Stomach smooth muscle (tissue), 2 donors: ENCODE data around the gene RNF130.

Experiments
- H3K27ac ChIP-seq: one replicate; pipeline ENCODE4 v1.7.0; 2013; ENCODE audit warnings: mild to moderate bottlenecking, low read length, inconsistent platforms
- H3K27me3 ChIP-seq, 2 donors: one replicate each; pipeline ENCODE4 v1.7.0; 2013; ENCODE audit warnings: low read length in 2 of 2; ENCODE audit not compliant: insufficient read depth in 2 of 2, control insufficient read depth in 1 of 2
- H3K36me3 ChIP-seq, 2 donors: one replicate each; pipeline ENCODE4 v1.7.0; 2013; ENCODE audit warnings: low read length in 2 of 2; ENCODE audit not compliant: control insufficient read depth in 2 of 2, insufficient read depth in 2 of 2
- H3K4me1 ChIP-seq: one replicate; pipeline ENCODE4 v1.7.0; 2013; ENCODE audit warnings: low read length; ENCODE audit not compliant: control insufficient read depth, insufficient read depth
- H3K4me3 ChIP-seq, 2 donors: one replicate each; pipeline ENCODE4 v1.7.0; 2013; ENCODE audit warnings: low read length in 2 of 2
- H3K9ac ChIP-seq, 2 donors: one replicate each; pipeline ENCODE4 v1.7.0; 2013; ENCODE audit warnings: low read length in 2 of 2, mild to moderate bottlenecking in 1 of 2
- H3K9me3 ChIP-seq, 2 donors: one replicate each; pipeline ENCODE4 v1.7.0; 2013; ENCODE audit warnings: low read length in 2 of 2; ENCODE audit not compliant: control insufficient read depth in 2 of 2
- donor health status: healthy.
- donor health status: Pancreatic carcinoma.

The RNF130 gene

DNA sequence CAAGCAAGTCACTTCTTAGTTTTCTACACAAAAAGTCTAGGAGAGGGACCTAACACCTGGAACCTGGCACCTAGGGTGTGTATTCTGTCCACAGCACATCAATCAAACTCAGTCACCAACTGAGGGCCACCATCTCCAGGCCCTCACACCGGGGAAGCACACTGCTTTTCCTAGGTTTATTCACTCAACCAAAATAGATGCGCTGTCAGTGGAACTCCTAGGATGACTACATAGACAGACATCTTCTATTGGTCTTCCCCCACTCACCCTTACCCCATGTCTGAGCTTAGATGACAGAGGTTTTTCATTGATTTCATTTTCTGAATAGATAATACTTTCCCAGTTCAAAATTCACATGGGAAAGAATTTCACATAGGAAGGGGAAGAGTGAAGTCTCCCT, 59.2 kb downstream of the RNF130 start:
- Histone ChIP-seq H3K9ac (no peak overlapping the region), H3K4me1 (peaks cover 4% of the 10 kb centered on the region), H3K36me3 (peaks cover 6 to 10% of the 10 kb centered on the region in 2 donors), H3K27me3 (no peaks in the 10 kb centered on the region), H3K27ac (no peak overlapping the region), H3K9me3 (no peaks in the 10 kb centered on the region), H3K4me3 (no peak overlapping the region)

- Histone ChIP-seq H3K27me3 (no peaks in the 10 kb centered on the region), H3K36me3 (peaks cover 6 to 10% of the 10 kb centered on the region in 2 donors), H3K9me3 (no peaks in the 10 kb centered on the region), H3K4me3 (no peak overlapping the region), H3K9ac (no peak overlapping the region), H3K27ac (no peak overlapping the region), H3K4me1 (peaks cover 4% of the 10 kb centered on the region)
Measured at GRCh38 chr5:180010636-180011035, 60.9 kb downstream of the RNF130 start.

GRCh38 chr5:180009581-180009980, 62.0 kb downstream of the RNF130 start:
- H3K36me3 ChIP-seq: peaks cover 6 to 10% of the 10 kb centered on the region in 2 donors
- no peak overlapping the region for H3K9ac ChIP-seq
- no peaks in the 10 kb centered on the region for H3K9me3 ChIP-seq
- peaks cover 4% of the 10 kb centered on the region for H3K4me1 ChIP-seq
- H3K27me3 ChIP-seq: no peaks in the 10 kb centered on the region
- no peak overlapping the region for H3K27ac ChIP-seq
- no peak overlapping the region for H3K4me3 ChIP-seq

DNA sequence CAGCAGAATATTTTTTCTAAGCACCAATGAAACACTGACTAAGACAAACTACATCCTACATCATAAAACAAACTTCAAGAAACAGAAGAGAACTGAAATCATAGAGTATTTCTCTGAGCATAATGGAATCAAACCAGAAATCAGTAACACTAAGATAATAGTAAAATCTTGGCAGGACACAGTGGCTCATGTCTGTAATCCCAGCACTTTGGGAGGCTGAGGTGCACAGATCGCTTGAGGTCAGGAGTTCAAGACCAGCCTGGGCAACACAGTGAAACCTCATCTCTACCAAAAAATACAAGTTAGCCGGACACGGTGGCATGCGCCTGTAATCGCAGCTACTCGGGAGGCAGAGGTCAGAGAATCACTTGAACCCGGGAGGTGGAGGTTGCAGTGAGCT, 63.1 kb downstream of the RNF130 start:
- no peak overlapping the region for H3K27ac ChIP-seq

DNA sequence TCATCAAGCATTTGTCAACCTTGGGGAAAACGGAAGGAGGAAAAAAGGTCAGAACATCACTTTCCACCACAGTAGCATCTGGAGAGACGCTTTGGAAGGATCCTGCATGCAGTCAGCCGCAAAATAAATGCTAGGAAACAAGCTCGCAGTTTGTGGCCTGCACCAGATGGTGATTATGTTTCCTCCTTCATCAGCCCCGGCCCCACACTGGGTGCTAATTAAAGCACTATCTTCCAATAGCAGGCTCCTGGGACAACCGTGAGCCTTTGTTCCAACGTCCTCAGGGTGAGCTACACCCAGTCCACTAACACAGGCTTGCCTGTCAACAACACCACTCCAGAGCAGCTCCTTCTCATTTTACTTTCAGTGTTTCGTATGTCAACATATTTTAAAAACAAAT, 64.0 kb downstream of the RNF130 start:
- Histone ChIP-seq H3K36me3 (peaks cover 6 to 10% of the 10 kb centered on the region in 2 donors), H3K4me3 (no peak overlapping the region), H3K9me3 (no peaks in the 10 kb centered on the region), H3K9ac (no peak overlapping the region), H3K27ac (no peak overlapping the region), H3K27me3 (no peaks in the 10 kb centered on the region), H3K4me1 (peaks cover 4% of the 10 kb centered on the region)

More for the DNA sequence above, 63.1 kb downstream of the RNF130 start:
- Histone ChIP-seq H3K9ac (no peak overlapping the region), H3K4me3 (no peak overlapping the region), H3K4me1 (peaks cover 4% of the 10 kb centered on the region), H3K9me3 (no peaks in the 10 kb centered on the region), H3K36me3 (peaks cover 6 to 10% of the 10 kb centered on the region in 2 donors), H3K27me3 (no peaks in the 10 kb centered on the region)

DNA sequence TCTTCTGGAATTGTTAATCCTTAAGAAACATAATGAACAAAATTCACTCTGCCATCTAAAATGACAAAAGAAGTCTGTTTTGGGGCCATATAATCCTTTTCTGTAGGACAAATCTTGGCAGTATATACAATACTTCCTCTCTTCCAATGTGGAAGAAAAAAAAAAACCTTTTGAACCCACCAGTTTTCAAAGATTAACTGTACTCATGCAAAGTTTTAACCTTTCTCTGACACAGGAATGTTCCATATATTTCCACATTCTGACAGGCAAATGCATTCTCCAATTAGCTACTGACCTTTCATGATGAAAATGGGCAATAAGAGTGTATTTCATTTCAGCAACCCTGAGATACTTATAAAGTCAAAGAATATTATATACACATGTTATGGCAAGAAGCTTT, 65.4 kb downstream of the RNF130 start:
- H3K4me1 ChIP-seq: peaks cover 4% of the 10 kb centered on the region
- no peak overlapping the region for H3K27ac ChIP-seq
- no peak overlapping the region for H3K9ac ChIP-seq
- H3K36me3 ChIP-seq: peaks cover 7 to 14% of the 10 kb centered on the region in 2 donors
- no peaks in the 10 kb centered on the region for H3K9me3 ChIP-seq
- no peaks in the 10 kb centered on the region for H3K27me3 ChIP-seq
- no peak overlapping the region for H3K4me3 ChIP-seq

GRCh38 chr5:180003127-180003526, 68.4 kb downstream of the RNF130 start:
- H3K9me3 ChIP-seq: no peaks in the 10 kb centered on the region
- H3K27me3 ChIP-seq: no peaks in the 10 kb centered on the region
- H3K9ac ChIP-seq: no peak overlapping the region
- H3K36me3 ChIP-seq: peaks cover 9 to 12% of the 10 kb centered on the region in 2 donors
- H3K27ac ChIP-seq: no peak overlapping the region
- H3K4me1 ChIP-seq: peaks cover 4% of the 10 kb centered on the region
- H3K4me3 ChIP-seq: no peak overlapping the region

GRCh38 chr5:180001742-180002141, 69.8 kb downstream of the RNF130 start:
- Histone ChIP-seq H3K27ac (no peak overlapping the region), H3K4me3 (no peak overlapping the region), H3K9ac (no peak overlapping the region), H3K4me1 (no peaks in the 10 kb centered on the region), H3K9me3 (no peaks in the 10 kb centered on the region), H3K27me3 (no peaks in the 10 kb centered on the region), H3K36me3 (peaks cover 9 to 12% of the 10 kb centered on the region in 2 donors)

GRCh38 chr5:180001136-180001535, 70.4 kb downstream of the RNF130 start:
- Histone ChIP-seq H3K27me3 (no peaks in the 10 kb centered on the region), H3K4me1 (no peaks in the 10 kb centered on the region), H3K9ac (no peak overlapping the region), H3K9me3 (no peaks in the 10 kb centered on the region), H3K27ac (no peak overlapping the region), H3K4me3 (no peak overlapping the region), H3K36me3 (peaks cover 9 to 12% of the 10 kb centered on the region in 2 donors)

DNA sequence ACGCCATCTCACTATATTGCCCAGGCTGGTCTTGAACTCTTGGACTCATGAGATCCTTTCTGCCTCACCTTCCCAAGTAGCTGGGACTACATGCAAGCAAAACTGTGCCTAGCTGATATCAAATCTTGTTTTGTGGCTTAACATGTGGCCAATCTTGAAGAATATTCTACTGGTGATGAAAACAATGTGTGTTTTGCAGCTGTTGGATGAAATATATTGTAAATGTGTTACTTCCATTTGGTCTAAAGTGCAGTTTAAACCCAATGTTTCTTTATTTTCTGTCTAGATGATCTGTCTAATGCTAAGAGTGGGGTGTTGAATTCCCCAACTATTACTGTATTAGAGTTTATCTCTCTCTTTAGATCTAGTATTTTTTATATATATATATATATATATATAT, 73.1 kb downstream of the RNF130 start:
- no peaks in the 10 kb centered on the region for H3K9me3 ChIP-seq

GRCh38 chr5:179994583-179995323, 76.8 kb downstream of the RNF130 start:
- H3K36me3 ChIP-seq: no peaks in the 10 kb centered on the region
- H3K4me3 ChIP-seq: no peak overlapping the region
- no peak overlapping the region for H3K27ac ChIP-seq
- H3K27me3 ChIP-seq: no peaks in the 10 kb centered on the region
- no peaks in the 10 kb centered on the region for H3K9me3 ChIP-seq
- no peak overlapping the region for H3K9ac ChIP-seq
- no peaks in the 10 kb centered on the region for H3K4me1 ChIP-seq

More for the DNA sequence above, 73.1 kb downstream of the RNF130 start:
- peaks cover 9 to 12% of the 10 kb centered on the region in 2 donors for H3K36me3 ChIP-seq
- H3K4me3 ChIP-seq: no peak overlapping the region
- no peak overlapping the region for H3K9ac ChIP-seq
- H3K27me3 ChIP-seq: no peaks in the 10 kb centered on the region
- H3K4me1 ChIP-seq: no peaks in the 10 kb centered on the region
- no peak overlapping the region for H3K27ac ChIP-seq
